Measurements from ENCODE around the gene VPREB3. TPM values are rescaled to one million over a fixed set of nuclear protein-coding genes. Genes with fewer than 3 reads are reported as not detected.
A peak's percentile ranks its signal among the peaks of the same experiment; 100 is the strongest.

VPREB3 gene
- total and polyA plus RNA-seq, 2 experiments from 2014 or later = not detected

- peak overlapping the region; percentile 62 for H3K4me2 ChIP-seq
Measured at GRCh38 chr22:23783265-23784150, 29.3 kb upstream of the VPREB3 start.

DNA sequence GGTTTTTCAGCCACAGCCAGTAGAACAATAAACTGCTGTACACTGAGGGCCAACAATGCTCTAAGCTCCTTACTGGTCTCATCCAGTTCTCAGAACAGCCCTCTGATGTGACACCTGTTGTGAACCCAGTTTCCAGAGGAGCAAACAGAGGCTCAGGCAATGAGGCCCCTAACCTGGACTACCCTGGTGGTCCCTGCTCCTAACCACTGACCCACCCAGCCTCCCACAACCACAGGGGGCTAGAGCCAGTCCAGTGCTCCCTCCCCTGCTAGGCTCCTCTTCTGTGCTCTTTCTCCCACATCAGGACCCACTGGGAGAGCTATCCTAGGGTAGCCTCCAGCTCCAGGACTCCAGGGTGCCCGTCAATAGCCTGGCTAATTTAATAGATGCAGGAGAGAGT lies 28.5 kb upstream of the VPREB3 start:
- Histone ChIP-seq H3K79me2 (peaks cover 6% of the 10 kb centered on the region), H3K9me2 (replicated peaks; ENCODE audit: insufficient read depth) (no peaks in the 10 kb centered on the region), H3K27me3 (no peaks in the 10 kb centered on the region), H3K27ac (peak overlapping the region; percentile 75), H3K4me2 (no peak overlapping the region), H3K4me1 (ENCODE audit: insufficient read depth) (peaks cover 36% of the 10 kb centered on the region), H2AFZ (no peak overlapping the region), H3K4me3 (no peak overlapping the region), H3K36me3 (replicated peaks; ENCODE audit: insufficient read depth, low read depth) (no peaks in the 10 kb centered on the region), H3K9me3 (ENCODE audit: low read depth) (no peaks in the 10 kb centered on the region), H4K20me1 (ENCODE audit: insufficient read depth, poor library complexity, severe bottlenecking) (peaks cover 4% of the 10 kb centered on the region)
- no peak for TF ChIP-seq EZH2 (IDR thresholded peaks at IDR 0.05; ENCODE audit: borderline replicate concordance)
- DNase-seq (ENCODE audit: low spot score) = no peak
- WGBS (ENCODE audit: low lambda C conversion rate, missing lambda C conversion rate) = 92% methylated on average over 1 of the region's 1 CpG

More at GRCh38 chr22:23783265-23784150, 29.3 kb upstream of the VPREB3 start:
- DNase-seq (ENCODE audit: low spot score) = peak; percentile 7
- no peak overlapping the region for H2AFZ ChIP-seq
- no peaks in the 10 kb centered on the region for H3K9me2 ChIP-seq (replicated peaks; ENCODE audit: insufficient read depth)
- peaks cover 14% of the 10 kb centered on the region for H3K79me2 ChIP-seq
- H3K9me3 ChIP-seq (ENCODE audit: low read depth) = no peaks in the 10 kb centered on the region
- no peaks in the 10 kb centered on the region for H3K36me3 ChIP-seq (replicated peaks; ENCODE audit: insufficient read depth, low read depth)
- peaks cover 12% of the 10 kb centered on the region for H4K20me1 ChIP-seq (ENCODE audit: insufficient read depth, poor library complexity, severe bottlenecking)
- TF ChIP-seq CTCF (IDR thresholded peaks at IDR 0.05; ENCODE audit: poor library complexity) (no peak), EZH2 (IDR thresholded peaks at IDR 0.05; ENCODE audit: borderline replicate concordance) (no peak), EZH2phosphoT487 (IDR thresholded peaks at IDR 0.05; ENCODE audit: low read depth, severe bottlenecking, unreplicated experiment) (no peak)
- H3K27ac ChIP-seq = peak overlapping the region; percentile 75
- peaks cover 43% of the 10 kb centered on the region for H3K4me1 ChIP-seq (ENCODE audit: insufficient read depth)
- H3K27me3 ChIP-seq = no peaks in the 10 kb centered on the region
- WGBS (ENCODE audit: low lambda C conversion rate, missing lambda C conversion rate) = 86% methylated on average over 15 of the region's 15 CpGs
- no peak overlapping the region for H3K4me3 ChIP-seq

DNA sequence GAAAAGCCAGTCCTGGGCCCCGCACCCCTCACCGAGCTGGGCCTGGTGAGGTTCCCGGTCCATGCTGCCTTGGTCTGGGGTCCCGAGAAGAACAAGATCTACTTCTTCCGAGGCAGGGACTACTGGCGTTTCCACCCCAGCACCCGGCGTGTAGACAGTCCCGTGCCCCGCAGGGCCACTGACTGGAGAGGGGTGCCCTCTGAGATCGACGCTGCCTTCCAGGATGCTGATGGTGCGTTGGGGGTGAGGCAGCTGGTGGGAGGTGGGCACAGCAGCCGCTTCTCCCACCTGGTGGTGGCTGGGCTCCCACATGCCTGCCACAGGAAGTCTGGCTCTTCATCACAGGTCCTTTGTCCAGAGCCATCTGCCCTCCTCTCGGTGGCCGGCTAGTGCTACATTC lies 28.0 kb upstream of the VPREB3 start:
- Histone ChIP-seq H3K36me3 (replicated peaks; ENCODE audit: insufficient read depth, low read depth) (no peaks in the 10 kb centered on the region), H3K4me3 (no peak overlapping the region), H3K4me2 (no peak overlapping the region), H3K9me3 (ENCODE audit: low read depth) (no peaks in the 10 kb centered on the region), H4K20me1 (ENCODE audit: insufficient read depth, poor library complexity, severe bottlenecking) (no peaks in the 10 kb centered on the region), H2AFZ (no peak overlapping the region), H3K4me1 (ENCODE audit: insufficient read depth) (peaks cover 36% of the 10 kb centered on the region), H3K27ac (no peak overlapping the region), H3K79me2 (peaks cover 2% of the 10 kb centered on the region), H3K9me2 (replicated peaks; ENCODE audit: insufficient read depth) (no peaks in the 10 kb centered on the region), H3K27me3 (no peaks in the 10 kb centered on the region)
- no peak for TF ChIP-seq EZH2 (IDR thresholded peaks at IDR 0.05; ENCODE audit: borderline replicate concordance)
- no peak for TF ChIP-seq EZH2phosphoT487 (IDR thresholded peaks at IDR 0.05; ENCODE audit: low read depth, severe bottlenecking, unreplicated experiment)
- no peak for TF ChIP-seq CTCF (IDR thresholded peaks at IDR 0.05; ENCODE audit: poor library complexity)
- DNase-seq (ENCODE audit: low spot score) = no peak
- 94% methylated on average over 16 of the region's 16 CpGs for WGBS (ENCODE audit: low lambda C conversion rate, missing lambda C conversion rate)

- peak overlapping the region; percentile 53 for H3K27ac ChIP-seq
- H3K4me2 ChIP-seq = no peak overlapping the region
- DNase-seq (ENCODE audit: low spot score) = peak; percentile 61
- H2AFZ ChIP-seq = no peak overlapping the region
- TF ChIP-seq CTCF (IDR thresholded peaks at IDR 0.05; ENCODE audit: poor library complexity) (no peak), EZH2 (IDR thresholded peaks at IDR 0.05; ENCODE audit: borderline replicate concordance) (no peak), EZH2phosphoT487 (IDR thresholded peaks at IDR 0.05; ENCODE audit: low read depth, severe bottlenecking, unreplicated experiment) (no peak)
- 70% methylated on average over 14 of the region's 14 CpGs for WGBS (ENCODE audit: low lambda C conversion rate, missing lambda C conversion rate)
- H4K20me1 ChIP-seq (ENCODE audit: insufficient read depth, poor library complexity, severe bottlenecking) = no peaks in the 10 kb centered on the region
- peaks cover 36% of the 10 kb centered on the region for H3K4me1 ChIP-seq (ENCODE audit: insufficient read depth)
- H3K36me3 ChIP-seq (replicated peaks; ENCODE audit: insufficient read depth, low read depth) = no peaks in the 10 kb centered on the region
- no peaks in the 10 kb centered on the region for H3K27me3 ChIP-seq
- no peaks in the 10 kb centered on the region for H3K9me2 ChIP-seq (replicated peaks; ENCODE audit: insufficient read depth)
- no peak overlapping the region for H3K4me3 ChIP-seq
- peaks cover 2% of the 10 kb centered on the region for H3K79me2 ChIP-seq
- H3K9me3 ChIP-seq (ENCODE audit: low read depth) = no peaks in the 10 kb centered on the region
Measured at GRCh38 chr22:23781511-23782183, 27.4 kb upstream of the VPREB3 start.

Data from hepatocyte (in vitro differentiated cells).